ENCODE measurements around the gene CACNA2D2. TPM values are rescaled to one million over a fixed set of nuclear protein-coding genes. Genes with fewer than 3 reads are reported as not detected.

Gene CACNA2D2
- total and polyA plus RNA-seq, 2 of the 13 experiments (the other 11 are each of a cell fraction or from before 2014, with no cell fraction given), result not detected

DNA sequence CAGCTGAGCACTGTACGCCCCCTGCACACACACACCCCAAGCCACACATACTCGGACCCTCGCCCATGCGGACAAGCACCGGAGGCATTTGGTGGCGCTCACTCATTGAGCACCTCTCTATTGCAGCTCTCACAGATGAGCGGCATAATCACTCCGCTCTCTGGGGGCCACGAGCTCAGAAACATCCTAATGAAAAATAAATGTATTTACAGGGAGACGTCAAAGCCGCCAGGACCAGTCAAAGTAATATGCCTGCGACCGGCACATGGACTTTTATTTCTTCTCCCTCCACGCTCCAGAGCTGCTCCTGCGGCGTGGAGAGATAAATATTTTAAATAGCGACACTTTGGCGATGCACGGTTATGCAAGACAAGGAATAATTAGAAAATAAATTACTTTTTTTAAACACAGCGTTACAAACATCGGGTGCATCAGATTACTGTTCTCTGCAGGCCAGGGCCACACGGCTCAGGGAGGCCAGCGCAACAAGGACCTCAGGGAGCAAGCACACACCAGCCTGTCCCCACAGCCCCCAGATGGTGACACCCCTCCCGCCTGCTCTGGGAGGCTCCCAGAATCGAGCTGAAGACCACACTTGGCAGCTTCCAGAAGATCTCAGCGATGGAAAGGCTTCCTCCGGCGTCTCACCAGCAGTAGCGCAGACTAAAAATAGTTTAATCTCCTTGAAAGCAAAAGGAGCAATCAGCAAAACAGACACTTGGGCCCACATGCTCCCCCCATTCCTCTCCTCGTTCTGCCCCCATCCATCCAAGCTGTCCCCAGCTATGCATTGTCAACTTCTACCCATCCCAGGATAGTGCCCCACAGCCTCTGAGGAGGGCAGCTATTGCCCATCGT, 48.0 kb downstream of the CACNA2D2 start:
- Histone ChIP-seq H3K4me2 (ENCODE audit: low read depth, low read length) (no peak overlapping the region), H3K27me3 (ENCODE audit: control insufficient read depth in 1 of 2, insufficient read depth in 2 of 2, low read length in 2 of 2) (peaks cover 5 to 46% of the 10 kb centered on the region in 2 experiments; a peak in 4 of 5 replicates), H4K20me1 (ENCODE audit: insufficient read depth, low read length) (no peaks in the 10 kb centered on the region), H3K4me1 (ENCODE audit: insufficient read depth, low read length) (peaks cover 8% of the 10 kb centered on the region), H3K79me2 (ENCODE audit: insufficient read depth, low read length) (no peaks in the 10 kb centered on the region), H3K27ac (ENCODE audit: extremely low read length, insufficient read depth, low read length) (no peak overlapping the region), H3K9me3 (ENCODE audit: low read length) (no peaks in the 10 kb centered on the region), H3K4me3 (replicated peaks in 1 of 3; ENCODE audit: insufficient read depth in 1 of 3, low read depth in 2 of 3, low read length in 3 of 3) (no peak overlapping the region), H3K36me3 (replicated peaks in 1 of 2; ENCODE audit: control insufficient read depth in 1 of 2, insufficient read depth in 2 of 2, low read length in 2 of 2) (no peaks in the 10 kb centered on the region), H2AFZ (ENCODE audit: low read length) (no peak overlapping the region), H3K9ac (ENCODE audit: insufficient read depth, low read depth, low read length) (no peak overlapping the region)
- no TSS peak for BruUV-seq (replicated peaks)
- WGBS (ENCODE audit: low lambda C conversion rate), result 66% methylated on average over 26 of the region's 31 CpGs
- no peak for ATAC-seq
- intact Hi-C loops (cut with micrococcal nuclease; ENCODE audit: unreplicated experiment), result no loop called here
- TF ChIP-seq KLF9 (CRISPR knock-in tag; IDR thresholded peaks at IDR 0.05; ENCODE audit: low read depth) (no peak), NFE2L1 (CRISPR knock-in tag; IDR thresholded peaks at IDR 0.05; ENCODE audit: borderline replicate concordance) (no peak)
- TF ChIP-seq, protein P1, sequence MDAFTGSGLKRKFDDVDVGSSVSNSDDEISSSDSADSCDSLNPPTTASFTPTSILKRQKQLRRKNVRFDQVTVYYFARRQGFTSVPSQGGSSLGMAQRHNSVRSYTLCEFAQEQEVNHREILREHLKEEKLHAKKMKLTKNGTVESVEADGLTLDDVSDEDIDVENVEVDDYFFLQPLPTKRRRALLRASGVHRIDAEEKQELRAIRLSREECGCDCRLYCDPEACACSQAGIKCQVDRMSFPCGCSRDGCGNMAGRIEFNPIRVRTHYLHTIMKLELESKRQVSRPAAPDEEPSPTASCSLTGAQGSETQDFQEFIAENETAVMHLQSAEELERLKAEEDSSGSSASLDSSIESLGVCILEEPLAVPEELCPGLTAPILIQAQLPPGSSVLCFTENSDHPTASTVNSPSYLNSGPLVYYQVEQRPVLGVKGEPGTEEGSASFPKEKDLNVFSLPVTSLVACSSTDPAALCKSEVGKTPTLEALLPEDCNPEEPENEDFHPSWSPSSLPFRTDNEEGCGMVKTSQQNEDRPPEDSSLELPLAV (CRISPR knock-in tag; conservative IDR thresholded peaks at IDR 0.05; ENCODE audit: low read depth), result no peak
- TF ChIP-seq, protein P2, sequence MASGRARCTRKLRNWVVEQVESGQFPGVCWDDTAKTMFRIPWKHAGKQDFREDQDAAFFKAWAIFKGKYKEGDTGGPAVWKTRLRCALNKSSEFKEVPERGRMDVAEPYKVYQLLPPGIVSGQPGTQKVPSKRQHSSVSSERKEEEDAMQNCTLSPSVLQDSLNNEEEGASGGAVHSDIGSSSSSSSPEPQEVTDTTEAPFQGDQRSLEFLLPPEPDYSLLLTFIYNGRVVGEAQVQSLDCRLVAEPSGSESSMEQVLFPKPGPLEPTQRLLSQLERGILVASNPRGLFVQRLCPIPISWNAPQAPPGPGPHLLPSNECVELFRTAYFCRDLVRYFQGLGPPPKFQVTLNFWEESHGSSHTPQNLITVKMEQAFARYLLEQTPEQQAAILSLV (CRISPR knock-in tag; IDR thresholded peaks at IDR 0.05; ENCODE audit: borderline replicate concordance), result no peak
- TF ChIP-seq, protein P3, sequence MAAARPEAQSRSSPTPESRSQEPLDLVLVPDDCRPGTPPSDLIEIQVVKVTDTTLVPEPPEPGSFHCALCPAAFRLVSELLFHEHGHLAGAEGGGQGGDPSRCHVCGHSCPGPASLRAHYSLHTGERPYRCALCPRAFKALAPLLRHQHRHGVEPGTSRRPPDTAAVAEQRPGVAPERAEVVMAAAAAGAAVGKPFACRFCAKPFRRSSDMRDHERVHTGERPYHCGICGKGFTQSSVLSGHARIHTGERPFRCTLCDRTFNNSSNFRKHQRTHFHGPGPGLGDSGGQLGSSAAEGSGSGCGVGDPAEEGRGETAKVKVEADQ (CRISPR knock-in tag; IDR thresholded peaks at IDR 0.05; ENCODE audit: borderline replicate concordance), result no peak
- ChIA-PET CTCF (ENCODE audit: low intra/inter-chr PET ratio, low total read pairs) (no interaction called here), POLR2A (no interaction called here)
- FAIRE-seq, result no peak
- in situ Hi-C loops (cut with HindIII; ENCODE audit: extremely low pct_ligation_motif_present, low pct_unique_long_range_greater_than_20kb), result no loop called here
- no peak for DNase-seq (ENCODE audit: low spot score)

Data from HepG2 (cell line).